Karpas-422 (cell line): ENCODE results near the gene ADGRE2. TPM values are rescaled to one million over a fixed set of nuclear protein-coding genes. Genes with fewer than 3 reads are reported as not detected.
"Not testable (repeated sequence)": the region's sequence is repeated elsewhere in the genome, so short reads cannot be mapped to it uniquely, and the experiment has no call there.

Experiments
- DNase-seq: peaks from one replicate; pipeline ENCODE4 v3.0.0-alpha.2; 2015
- H2AFZ ChIP-seq: fragments of 200-600 bp; sonication (generic); 2 replicates; pipeline ENCODE4 v1.6.1; 2014; ENCODE audit warnings: antibody characterized with exemption, low read length, mixed read lengths
- H3K27ac ChIP-seq: fragments of 200-600 bp; sonication (generic); 2 replicates; pipeline ENCODE4 v1.5.1; 2014; ENCODE audit warnings: mild to moderate bottlenecking, low read length, moderate library complexity
- H3K27me3 ChIP-seq: fragments of 200-600 bp; sonication (generic); 2 replicates; pipeline ENCODE4 v1.6.1; 2014; ENCODE audit warnings: low read length, mixed read lengths
- H3K36me3 ChIP-seq: fragments of 200-600 bp; sonication (generic); 2 replicates; pipeline ENCODE4 v1.6.1; 2014; ENCODE audit warnings: low read length, mixed read lengths; ENCODE audit not compliant: insufficient read depth
- H3K4me1 ChIP-seq: fragments of 200-600 bp; sonication (generic); 2 replicates; pipeline ENCODE4 v1.6.1; 2014; ENCODE audit warnings: mild to moderate bottlenecking, low read length, mixed read lengths
- H3K4me2 ChIP-seq: fragments of 200-600 bp; sonication (generic); 2 replicates; pipeline ENCODE4 v1.6.1; 2014; ENCODE audit warnings: low read length, low read depth, mild to moderate bottlenecking; ENCODE audit not compliant: poor library complexity, severe bottlenecking
- H3K4me3 ChIP-seq: fragments of 200-600 bp; sonication (generic); 2 replicates; pipeline ENCODE4 v1.5.1; 2014; ENCODE audit warnings: mild to moderate bottlenecking, antibody characterized with exemption, low read length, mixed read lengths
- H3K79me2 ChIP-seq: fragments of 200-600 bp; sonication (generic); 2 replicates; pipeline ENCODE4 v1.6.1; 2014; ENCODE audit warnings: mild to moderate bottlenecking, low read length, mixed read lengths
- H3K9ac ChIP-seq: fragments of 200-600 bp; sonication (generic); 2 replicates; pipeline ENCODE4 v1.6.0; 2014; ENCODE audit warnings: low read length
- H3K9me2 ChIP-seq: fragments of 200-600 bp; sonication (generic), shearing (Covaris generic); replicated peaks from 2 replicates; pipeline ENCODE4 v1.6.0; 2014; ENCODE audit warnings: mild to moderate bottlenecking, low read length, moderate library complexity; ENCODE audit not compliant: insufficient read depth
- H3K9me3 ChIP-seq: fragments of 300-700, 200-600 bp; sonication (generic); 2 replicates; pipeline ENCODE4 v1.6.1; 2014; ENCODE audit warnings: low read length, mixed read lengths
- H4K20me1 ChIP-seq: fragments of 200-600 bp; sonication (generic); 2 replicates; pipeline ENCODE4 v1.6.1; 2014; ENCODE audit warnings: mild to moderate bottlenecking, antibody characterized with exemption, low read length, low read depth; ENCODE audit not compliant: insufficient read depth
- total RNA-seq: library from RNA; depleted of rRNA; stranded (reverse); fragments of >200 nt; shearing (Covaris generic); gene quantifications from 2 replicates; pipeline ENCODE4 v1.2.3, GENCODE V29; 2014; ENCODE audit warnings: low replicate concordance

Gene ADGRE2
- total RNA-seq, 1 experiment from 2014 or later, result not detected

DNA sequence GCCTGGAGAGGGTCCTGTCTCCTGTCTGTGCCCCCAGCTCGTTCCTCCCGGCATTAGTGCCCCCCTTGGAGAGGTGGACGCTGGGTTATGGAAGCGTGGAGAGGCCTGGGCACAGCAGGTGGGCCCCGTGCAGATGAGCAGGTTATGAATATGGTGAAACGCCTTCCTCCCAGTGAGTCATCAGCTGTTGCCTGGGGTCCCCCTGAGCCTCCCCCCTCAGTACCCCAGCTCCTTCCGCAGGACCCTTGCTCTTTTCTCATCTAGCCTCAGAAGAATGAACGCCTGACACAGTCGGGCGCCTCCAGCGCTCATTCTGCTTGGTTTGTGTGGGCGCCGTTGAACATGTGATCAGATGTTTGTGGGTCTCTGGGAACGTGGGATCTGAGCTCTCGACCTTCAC lies 12.5 kb downstream of the ADGRE2 start:
- not testable (repeated sequence) for H3K27me3 ChIP-seq, H3K9ac ChIP-seq

GRCh38 chr19:14765403-14765802 lies 13.0 kb downstream of the ADGRE2 start:
- not testable (repeated sequence) for H3K9ac ChIP-seq, H3K4me3 ChIP-seq, DNase-seq, H3K27me3 ChIP-seq, H3K27ac ChIP-seq, H3K9me3 ChIP-seq, H3K79me2 ChIP-seq, H3K36me3 ChIP-seq, H2AFZ ChIP-seq, H3K4me1 ChIP-seq, H3K4me2 ChIP-seq, H4K20me1 ChIP-seq, H3K9me2 ChIP-seq

More for the DNA sequence above, 12.5 kb downstream of the ADGRE2 start:
- not testable (repeated sequence) for H3K9me2 ChIP-seq, H4K20me1 ChIP-seq, H3K79me2 ChIP-seq, H2AFZ ChIP-seq, H3K9me3 ChIP-seq, H3K4me1 ChIP-seq, H3K36me3 ChIP-seq, H3K27ac ChIP-seq, H3K4me2 ChIP-seq, H3K4me3 ChIP-seq, DNase-seq

DNA sequence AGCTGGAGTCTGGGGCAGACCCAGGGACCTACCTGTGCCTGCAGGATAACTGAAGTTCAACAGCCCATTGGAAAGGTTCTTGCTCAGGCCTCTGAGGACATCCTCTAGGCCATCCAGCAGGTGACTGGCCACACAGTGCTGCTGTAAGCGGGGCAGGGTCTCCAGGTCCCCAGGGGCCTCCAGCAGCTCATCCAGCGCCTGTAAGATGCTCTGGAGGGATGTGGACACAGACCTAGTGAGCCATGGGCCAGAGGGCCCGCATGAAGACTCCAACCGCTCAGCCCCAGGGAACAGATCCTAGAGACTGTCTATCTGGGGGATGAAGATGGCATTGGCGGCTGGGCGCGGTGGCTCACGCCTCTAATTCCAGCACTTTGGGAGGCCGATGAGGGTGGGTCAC lies 14.0 kb downstream of the ADGRE2 start:
- Histone ChIP-seq H2AFZ (no peak overlapping the region), H4K20me1 (no peaks in the 10 kb centered on the region), H3K4me3 (no peak overlapping the region), H3K9me2 (no peaks in the 10 kb centered on the region), H3K9me3 (no peaks in the 10 kb centered on the region), H3K27me3 (no peaks in the 10 kb centered on the region), H3K27ac (no peak overlapping the region), H3K36me3 (no peaks in the 10 kb centered on the region), H3K9ac (no peak overlapping the region), H3K4me1 (no peaks in the 10 kb centered on the region), H3K79me2 (no peaks in the 10 kb centered on the region), H3K4me2 (no peak overlapping the region)
- no peak for DNase-seq

DNA sequence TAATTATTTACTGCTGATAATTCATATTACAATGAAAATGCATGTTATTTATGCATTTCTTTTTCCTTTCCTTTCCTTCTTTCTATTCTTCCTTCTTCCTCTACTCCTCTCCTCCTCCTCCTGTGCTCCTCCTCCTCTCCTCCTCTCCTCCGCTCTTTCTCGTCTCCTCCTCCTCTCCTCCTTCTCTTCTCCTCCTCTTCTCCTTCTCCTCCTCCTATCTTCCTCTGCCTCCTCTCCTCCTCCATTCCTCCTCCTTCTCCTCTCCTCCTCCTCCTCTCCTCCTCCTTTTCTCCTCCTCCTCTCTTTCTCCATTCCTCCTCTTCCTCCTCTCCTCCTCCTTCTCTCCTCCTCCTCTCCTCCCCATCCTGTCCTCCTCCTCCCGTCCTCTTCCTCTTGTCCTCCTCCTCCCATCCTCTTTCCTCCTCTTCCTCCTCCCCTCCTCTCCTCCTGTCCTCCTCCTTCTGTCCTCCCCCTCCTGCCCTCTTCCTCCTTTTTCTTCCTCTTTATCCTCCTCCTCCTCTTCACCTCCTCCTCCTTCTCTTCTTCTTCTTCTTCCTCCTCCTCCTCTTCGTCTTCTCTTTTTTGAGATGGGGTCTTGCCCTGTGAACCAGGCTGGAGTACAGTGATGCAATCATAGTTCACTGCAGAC lies 14.7 kb downstream of the ADGRE2 start:
- no peak for DNase-seq
- no peak overlapping the region for H3K9ac ChIP-seq
- no peak overlapping the region for H3K4me3 ChIP-seq
- no peaks in the 10 kb centered on the region for H3K27me3 ChIP-seq
- H2AFZ ChIP-seq, result no peak overlapping the region
- H3K79me2 ChIP-seq, result no peaks in the 10 kb centered on the region
- no peak overlapping the region for H3K27ac ChIP-seq
- H3K4me2 ChIP-seq, result no peak overlapping the region
- no peaks in the 10 kb centered on the region for H4K20me1 ChIP-seq
- H3K9me2 ChIP-seq, result no peaks in the 10 kb centered on the region
- peaks cover 3% of the 10 kb centered on the region; the same call in 1 of the 2 replicates for H3K4me1 ChIP-seq
- no peaks in the 10 kb centered on the region for H3K9me3 ChIP-seq
- H3K36me3 ChIP-seq, result no peaks in the 10 kb centered on the region

GRCh38 chr19:14762111-14762510 lies 16.2 kb downstream of the ADGRE2 start:
- Histone ChIP-seq H3K9ac (no peak overlapping the region), H3K9me2 (no peaks in the 10 kb centered on the region), H3K79me2 (no peaks in the 10 kb centered on the region), H4K20me1 (no peaks in the 10 kb centered on the region), H3K27ac (no peak overlapping the region), H3K4me2 (no peak overlapping the region), H3K36me3 (no peaks in the 10 kb centered on the region), H2AFZ (no peak overlapping the region), H3K27me3 (no peaks in the 10 kb centered on the region), H3K9me3 (no peaks in the 10 kb centered on the region), H3K4me1 (peaks cover 3% of the 10 kb centered on the region; the same call in 1 of the 2 replicates), H3K4me3 (no peak overlapping the region)
- DNase-seq, result no peak

- no peaks in the 10 kb centered on the region for H4K20me1 ChIP-seq
- H3K4me3 ChIP-seq, result no peak overlapping the region
Measured at GRCh38 chr19:14761607-14762006, 16.8 kb downstream of the ADGRE2 start.

DNA sequence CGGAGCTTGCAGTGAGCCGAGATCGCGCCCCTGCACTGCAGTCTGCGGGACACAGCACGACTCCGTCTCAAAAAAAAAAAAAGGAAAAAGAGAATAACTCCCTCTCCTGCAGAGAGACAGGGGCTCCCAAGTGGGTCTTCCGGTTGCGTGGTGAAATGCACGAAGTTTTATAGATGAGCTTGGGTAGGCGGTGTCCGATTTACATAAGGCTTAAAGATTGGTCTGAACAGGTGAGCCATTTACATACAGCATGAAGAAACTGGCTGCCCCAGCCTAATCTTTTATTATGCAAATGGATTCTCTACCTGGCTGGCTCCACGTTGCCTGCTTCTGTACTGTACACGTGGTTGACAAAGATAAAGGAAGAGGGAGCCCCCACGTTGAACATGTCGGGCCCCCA lies 19.5 kb downstream of the ADGRE2 start:
- H3K27ac ChIP-seq, result no peak overlapping the region
- H3K9me3 ChIP-seq, result no peaks in the 10 kb centered on the region
- no peak overlapping the region for H3K4me3 ChIP-seq
- H3K36me3 ChIP-seq, result no peaks in the 10 kb centered on the region
- no peaks in the 10 kb centered on the region for H4K20me1 ChIP-seq
- peaks cover 3% of the 10 kb centered on the region; the same call in 1 of the 2 replicates for H3K4me1 ChIP-seq
- H3K9me2 ChIP-seq, result no peaks in the 10 kb centered on the region
- no peaks in the 10 kb centered on the region for H3K79me2 ChIP-seq
- H3K4me2 ChIP-seq, result no peak overlapping the region
- no peak overlapping the region for H2AFZ ChIP-seq
- H3K9ac ChIP-seq, result no peak overlapping the region
- H3K27me3 ChIP-seq, result no peaks in the 10 kb centered on the region
- no peak for DNase-seq

More at GRCh38 chr19:14761607-14762006, 16.8 kb downstream of the ADGRE2 start:
- Histone ChIP-seq H2AFZ (no peak overlapping the region), H3K9me3 (no peaks in the 10 kb centered on the region), H3K36me3 (no peaks in the 10 kb centered on the region), H3K27me3 (no peaks in the 10 kb centered on the region), H3K27ac (no peak overlapping the region), H3K4me1 (peaks cover 3% of the 10 kb centered on the region; the same call in 1 of the 2 replicates), H3K4me2 (no peak overlapping the region), H3K9me2 (no peaks in the 10 kb centered on the region), H3K79me2 (no peaks in the 10 kb centered on the region), H3K9ac (no peak overlapping the region)
- no peak for DNase-seq

DNA sequence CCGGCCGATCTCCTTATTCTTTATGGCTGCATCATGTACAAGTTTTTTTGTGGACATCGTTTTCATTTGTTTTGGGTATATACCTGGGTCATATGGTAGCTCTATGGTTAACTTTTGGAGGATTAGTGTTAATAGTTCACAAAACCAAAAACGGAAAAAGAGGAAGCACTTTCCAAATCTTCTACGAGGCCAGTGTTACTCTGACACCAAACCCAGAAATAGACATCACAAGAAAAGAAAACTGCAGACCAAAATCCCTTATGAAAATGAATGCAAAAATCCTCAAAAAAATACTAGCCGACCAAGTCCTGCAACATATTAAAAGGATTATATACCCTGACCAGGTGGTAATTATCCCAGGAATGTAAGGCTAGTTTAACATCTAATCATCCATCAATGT lies 29.8 kb downstream of the ADGRE2 start:
- Histone ChIP-seq H3K27ac (no peak overlapping the region), H3K27me3 (no peaks in the 10 kb centered on the region), H4K20me1 (no peaks in the 10 kb centered on the region), H3K4me2 (no peak overlapping the region), H2AFZ (no peak overlapping the region), H3K9me3 (no peaks in the 10 kb centered on the region), H3K79me2 (no peaks in the 10 kb centered on the region), H3K9ac (no peak overlapping the region), H3K36me3 (no peaks in the 10 kb centered on the region), H3K9me2 (no peaks in the 10 kb centered on the region), H3K4me3 (no peak overlapping the region), H3K4me1 (no peaks in the 10 kb centered on the region)
- no peak for DNase-seq
